Vagina (tissue), 2 donors: ENCODE data around the gene SRSF2. TPM values are rescaled to one million over a fixed set of nuclear protein-coding genes. Genes with fewer than 3 reads are reported as not detected.
"Not testable (repeated sequence)": the region's sequence is repeated elsewhere in the genome, so short reads cannot be mapped to it uniquely, and the experiment has no call there.

ENCODE experiments used
- DNase-seq, 2 donors: peaks; one replicate each; pipeline ENCODE4 v3.0.0-alpha.2; 2017; ENCODE audit errors: extremely low spot score in 2 of 2
- H3K27ac ChIP-seq: fragments of 200-600 bp; sonication (generic); one replicate; pipeline ENCODE4 v1.5.1; 2019
- H3K27me3 ChIP-seq: fragments of 200-600 bp; sonication (generic); one replicate; pipeline ENCODE4 v1.5.1; 2019
- H3K36me3 ChIP-seq, 2 donors: fragments of 200-600 bp; sonication (generic); one replicate each; pipeline ENCODE4 v1.5.1; 2017 to 2019
- H3K4me1 ChIP-seq: fragments of 200-600 bp; sonication (generic); one replicate; pipeline ENCODE4 v1.5.1; 2019
- H3K4me3 ChIP-seq, 2 donors: fragments of 200-600 bp; sonication (generic); 1 replicate in 1 of 2; 2 replicates in 1 of 2; pipeline ENCODE4 v1.5.1; 2016 to 2019
- H3K9me3 ChIP-seq: fragments of 200-600 bp; sonication (generic); one replicate; pipeline ENCODE4 v1.5.1; 2019
- POLR2A ChIP-seq, 2 donors: fragments of 450-650 bp; IDR thresholded peaks; one replicate each; pipeline ENCODE4 v1.6.1; 2017; ENCODE audit warnings: antibody characterized with exemption in 2 of 2, mild to moderate bottlenecking in 2 of 2, moderate library complexity in 2 of 2
- POLR2AphosphoS5 ChIP-seq, 2 donors: sonication (generic); formaldehyde crosslinking; IDR thresholded peaks; one replicate each; pipeline ENCODE4 v1.9.0; 2017; ENCODE audit warnings: antibody characterized with exemption in 2 of 2, mild to moderate bottlenecking in 2 of 2, low read depth in 1 of 2; ENCODE audit not compliant: insufficient read depth in 1 of 2
- intact Hi-C: fragments of 100-400 bp; cut with DNase I; formaldehyde crosslinking; loops from one replicate; pipeline ENCODE4 v1.15.1; 2023
- total RNA-seq: library from RNA; depleted of rRNA; stranded (reverse); fragments of >200 nt; gene quantifications from one replicate; pipeline ENCODE4 v1.2.3, GENCODE V29; 2016
- TF ChIP-seq, protein P1 (sequence below), 3 experiments: fragments of 450-650 bp in 2 of 3; fragments of 200-600 bp in 1 of 3; sonication (generic) in 1 of 3; IDR thresholded peaks; one replicate each; pipeline ENCODE4 v1.5.1; 2017 to 2019; ENCODE audit warnings: antibody characterized with exemption in 3 of 3, mild to moderate bottlenecking in 2 of 3, moderate library complexity in 2 of 3

SRSF2 gene
- total RNA-seq, 1 donor from 2014 or later: 413 TPM

DNA sequence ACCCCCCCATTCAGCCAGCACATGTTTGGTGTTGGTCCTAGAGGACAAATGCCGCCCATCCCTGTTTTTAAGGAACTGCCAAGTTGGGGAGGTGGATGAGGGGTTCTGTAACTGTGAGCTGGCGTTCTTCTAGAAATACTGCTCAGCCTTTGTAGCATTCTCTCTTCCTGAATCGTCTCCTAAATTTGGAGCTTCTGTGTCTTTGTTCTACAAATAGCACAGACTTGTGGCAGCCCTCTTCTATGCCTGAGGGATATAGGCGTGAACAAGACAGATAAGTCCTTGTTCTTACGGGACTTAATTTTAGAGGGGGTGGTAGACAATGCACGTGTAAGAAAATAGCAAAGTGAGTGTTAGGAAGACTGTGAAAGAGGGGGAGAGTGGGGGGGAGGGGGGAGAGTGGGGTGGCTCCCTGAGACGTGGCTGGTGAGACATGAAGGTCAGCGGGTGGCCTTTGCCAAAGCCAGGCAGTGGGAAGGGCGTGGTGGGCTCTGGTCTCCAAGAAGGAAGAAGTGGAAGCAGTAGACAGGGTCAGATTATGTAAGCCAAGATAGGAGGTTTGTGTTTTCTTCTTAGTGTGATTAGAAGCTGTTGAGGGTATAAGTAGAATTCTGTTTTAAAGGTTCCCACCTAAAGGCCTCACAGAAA is 10.7 kb upstream of the SRSF2 start:
- DNase-seq: no peak
- Histone ChIP-seq H3K27ac (no peak overlapping the region), H3K36me3 (peaks cover 0 to 35% of the 10 kb centered on the region in 2 donors)

DNA sequence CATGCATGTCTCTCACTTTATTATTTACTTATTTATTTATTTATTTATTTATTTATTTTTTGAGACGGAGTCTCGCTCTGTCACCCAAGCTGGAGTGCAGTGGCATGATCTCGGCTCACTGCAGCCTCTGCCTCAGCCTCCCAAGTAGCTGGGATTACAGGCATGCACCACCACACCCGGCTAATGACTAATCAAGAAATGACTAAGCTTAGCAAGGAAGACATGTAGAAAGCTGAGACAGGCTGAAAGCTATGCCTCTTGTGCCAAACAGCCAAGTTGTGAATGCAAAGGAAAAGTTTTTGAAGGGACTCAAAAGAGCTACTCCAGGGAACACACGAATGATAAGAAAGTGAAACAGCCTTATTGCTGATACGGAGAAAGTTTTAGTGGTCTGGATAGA is 8.7 kb upstream of the SRSF2 start:
- intact Hi-C loops, H3K27ac ChIP-seq, H3K4me1 ChIP-seq, H3K9me3 ChIP-seq, H3K27me3 ChIP-seq, DNase-seq, H3K4me3 ChIP-seq: not testable (repeated sequence)
- peaks cover 0 to 48% of the 10 kb centered on the region in 2 donors for H3K36me3 ChIP-seq

More for the DNA sequence above, 10.7 kb upstream of the SRSF2 start:
- Histone ChIP-seq H3K9me3 (no peaks in the 10 kb centered on the region), H3K27me3 (no peaks in the 10 kb centered on the region), H3K4me1 (no peaks in the 10 kb centered on the region), H3K4me3 (no peak overlapping the region)
- intact Hi-C loops: no loop called here
- TF ChIP-seq, protein P1, sequence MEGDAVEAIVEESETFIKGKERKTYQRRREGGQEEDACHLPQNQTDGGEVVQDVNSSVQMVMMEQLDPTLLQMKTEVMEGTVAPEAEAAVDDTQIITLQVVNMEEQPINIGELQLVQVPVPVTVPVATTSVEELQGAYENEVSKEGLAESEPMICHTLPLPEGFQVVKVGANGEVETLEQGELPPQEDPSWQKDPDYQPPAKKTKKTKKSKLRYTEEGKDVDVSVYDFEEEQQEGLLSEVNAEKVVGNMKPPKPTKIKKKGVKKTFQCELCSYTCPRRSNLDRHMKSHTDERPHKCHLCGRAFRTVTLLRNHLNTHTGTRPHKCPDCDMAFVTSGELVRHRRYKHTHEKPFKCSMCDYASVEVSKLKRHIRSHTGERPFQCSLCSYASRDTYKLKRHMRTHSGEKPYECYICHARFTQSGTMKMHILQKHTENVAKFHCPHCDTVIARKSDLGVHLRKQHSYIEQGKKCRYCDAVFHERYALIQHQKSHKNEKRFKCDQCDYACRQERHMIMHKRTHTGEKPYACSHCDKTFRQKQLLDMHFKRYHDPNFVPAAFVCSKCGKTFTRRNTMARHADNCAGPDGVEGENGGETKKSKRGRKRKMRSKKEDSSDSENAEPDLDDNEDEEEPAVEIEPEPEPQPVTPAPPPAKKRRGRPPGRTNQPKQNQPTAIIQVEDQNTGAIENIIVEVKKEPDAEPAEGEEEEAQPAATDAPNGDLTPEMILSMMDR (IDR thresholded peaks at IDR 0.05): no peak
- TF ChIP-seq POLR2AphosphoS5 (IDR thresholded peaks at IDR 0.05; ENCODE audit: insufficient read depth in 1 of 2, low read depth in 1 of 2) (no peak), POLR2A (IDR thresholded peaks at IDR 0.05) (no peak)

DNA sequence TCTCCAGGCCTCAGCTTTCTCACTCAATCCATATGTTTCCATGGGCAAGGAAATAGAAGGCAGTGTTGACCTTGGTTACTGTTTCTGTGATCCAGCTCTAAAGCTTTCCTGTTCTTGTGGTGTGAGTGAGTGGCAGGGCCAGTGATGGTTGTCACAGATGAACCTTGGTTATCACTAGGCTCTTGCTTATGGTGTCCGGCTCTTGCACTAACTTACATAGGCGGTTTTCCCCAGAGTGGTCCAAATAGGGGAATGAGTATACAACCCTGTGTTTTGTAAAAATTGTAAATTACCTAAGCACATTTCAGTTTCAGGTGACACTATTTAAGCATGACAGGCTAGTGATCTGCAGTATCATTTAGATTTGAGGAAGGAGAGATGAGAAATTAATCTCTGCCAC is 7.6 kb upstream of the SRSF2 start:
- Histone ChIP-seq H3K36me3 (peaks cover 0 to 48% of the 10 kb centered on the region in 2 donors), H3K4me3 (no peak overlapping the region), H3K9me3 (no peaks in the 10 kb centered on the region), H3K27ac (no peak overlapping the region), H3K4me1 (peaks cover 13% of the 10 kb centered on the region), H3K27me3 (no peaks in the 10 kb centered on the region)
- TF ChIP-seq POLR2AphosphoS5 (IDR thresholded peaks at IDR 0.05; ENCODE audit: insufficient read depth in 1 of 2, low read depth in 1 of 2) (no peak), POLR2A (IDR thresholded peaks at IDR 0.05) (no peak)
- TF ChIP-seq, protein P1 (IDR thresholded peaks at IDR 0.05): no peak
- intact Hi-C loops: no loop called here
- no peak for DNase-seq

DNA sequence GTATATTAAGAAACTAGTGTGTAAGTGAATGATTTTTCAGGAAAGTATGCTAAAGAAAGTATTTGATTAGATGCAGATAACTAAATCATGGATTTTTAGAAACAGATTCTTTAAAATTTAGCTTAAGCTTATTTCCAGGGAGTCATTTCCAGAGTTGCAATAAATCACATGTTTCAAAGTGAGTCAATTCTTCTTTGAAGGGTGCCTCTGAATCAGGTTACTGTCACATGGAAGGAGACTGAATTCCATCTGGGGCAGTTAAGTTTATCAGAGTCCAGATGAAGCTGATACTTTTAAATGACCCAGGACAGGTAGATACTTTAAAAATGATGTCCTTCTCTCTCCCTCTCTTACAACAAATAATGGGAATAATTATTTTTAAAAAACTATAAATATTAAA is 5.8 kb upstream of the SRSF2 start:
- no peak overlapping the region for H3K4me3 ChIP-seq
- H3K27ac ChIP-seq: no peak overlapping the region
- peaks cover 0 to 45% of the 10 kb centered on the region in 2 donors for H3K36me3 ChIP-seq
- H3K9me3 ChIP-seq: no peaks in the 10 kb centered on the region
- intact Hi-C loops: no loop called here
- TF ChIP-seq, protein P1 (IDR thresholded peaks at IDR 0.05): no peak
- TF ChIP-seq POLR2A (IDR thresholded peaks at IDR 0.05) (no peak), POLR2AphosphoS5 (IDR thresholded peaks at IDR 0.05; ENCODE audit: insufficient read depth in 1 of 2, low read depth in 1 of 2) (no peak)
- no peaks in the 10 kb centered on the region for H3K27me3 ChIP-seq
- DNase-seq: no peak
- H3K4me1 ChIP-seq: peaks cover 30% of the 10 kb centered on the region

DNA sequence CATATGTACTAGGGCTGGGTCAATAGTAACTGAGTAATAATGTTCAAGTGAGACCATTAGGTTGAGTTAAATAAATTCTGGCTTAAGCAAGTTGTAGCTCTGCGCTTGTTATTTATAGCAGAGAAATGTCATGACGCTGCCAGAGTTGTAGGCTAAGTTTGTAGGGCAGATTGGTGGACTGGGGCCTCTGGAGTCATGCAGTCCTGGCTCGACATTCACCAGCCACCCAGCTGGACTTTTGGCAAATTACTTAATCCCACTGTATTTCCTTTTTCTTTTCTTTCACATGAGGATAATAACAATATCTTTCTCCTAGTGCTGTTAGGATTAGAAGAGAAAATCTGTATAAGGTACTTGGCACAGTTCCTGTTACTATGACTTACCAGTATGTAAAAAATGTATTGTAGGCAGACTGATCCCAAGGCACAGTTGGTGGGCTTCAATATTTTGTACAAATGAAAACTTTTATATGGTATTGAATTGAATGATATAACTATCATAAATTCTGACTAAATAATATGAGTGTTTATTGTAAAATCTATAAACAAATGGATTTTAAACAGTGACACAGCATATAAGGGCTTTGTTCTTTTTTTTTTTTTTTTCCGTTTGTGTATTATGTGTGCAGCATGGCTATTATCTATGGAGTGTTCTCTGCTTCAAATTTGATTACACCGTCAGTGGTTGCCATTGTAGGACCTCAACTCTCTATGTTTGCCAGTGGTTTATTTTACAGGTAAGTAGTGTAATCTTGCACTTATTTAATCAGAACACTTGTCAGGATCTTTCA is 3.4 kb upstream of the SRSF2 start:
- TF ChIP-seq POLR2AphosphoS5 (IDR thresholded peaks at IDR 0.05; ENCODE audit: insufficient read depth in 1 of 2, low read depth in 1 of 2): no peak
- TF ChIP-seq POLR2A (IDR thresholded peaks at IDR 0.05): no peak
- TF ChIP-seq, protein P1 (IDR thresholded peaks at IDR 0.05): no peak
- H3K4me1 ChIP-seq: peaks cover 33% of the 10 kb centered on the region
- no peak for DNase-seq
- no peaks in the 10 kb centered on the region for H3K9me3 ChIP-seq
- no peaks in the 10 kb centered on the region for H3K27me3 ChIP-seq
- intact Hi-C loops: no loop called here
- peaks cover 0 to 38% of the 10 kb centered on the region in 2 donors for H3K36me3 ChIP-seq
- peak overlapping the region; percentile 15 for H3K27ac ChIP-seq
- no peak overlapping the region for H3K4me3 ChIP-seq

DNA sequence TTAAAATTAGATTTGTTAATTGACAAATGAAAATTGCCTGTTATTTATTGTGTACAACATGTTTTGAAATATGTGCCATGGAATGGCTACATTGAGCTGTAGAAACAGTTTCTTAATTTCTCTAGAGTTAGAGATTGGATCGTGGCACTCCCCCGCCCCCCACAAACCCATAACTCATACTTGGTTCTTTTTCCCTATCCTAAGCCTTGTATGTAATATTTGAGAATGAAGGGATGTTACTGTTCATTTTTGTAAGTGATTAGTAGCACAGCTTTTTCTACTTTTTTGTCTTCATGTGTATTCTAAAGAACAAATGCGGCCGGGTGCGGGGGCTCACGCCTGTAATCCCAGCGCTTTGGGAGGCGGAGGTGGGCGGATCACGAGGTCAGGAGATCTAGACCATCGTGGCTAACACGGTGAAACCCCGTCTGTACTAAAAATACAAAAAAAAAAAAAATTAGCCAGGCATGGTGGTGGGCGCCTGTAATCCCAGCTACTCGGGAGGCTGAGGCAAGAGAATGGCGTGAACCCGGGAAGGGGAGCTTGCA is 2.5 kb upstream of the SRSF2 start:
- H3K4me1 ChIP-seq: peaks cover 42% of the 10 kb centered on the region
- intact Hi-C loops, H3K9me3 ChIP-seq, H3K4me3 ChIP-seq, DNase-seq, H3K27me3 ChIP-seq: not testable (repeated sequence)
- peak overlapping the region; percentile 15 for H3K27ac ChIP-seq
- H3K36me3 ChIP-seq: peaks cover 0 to 37% of the 10 kb centered on the region in 2 donors
